Measurements from ENCODE around the gene AAMDC.

DNA sequence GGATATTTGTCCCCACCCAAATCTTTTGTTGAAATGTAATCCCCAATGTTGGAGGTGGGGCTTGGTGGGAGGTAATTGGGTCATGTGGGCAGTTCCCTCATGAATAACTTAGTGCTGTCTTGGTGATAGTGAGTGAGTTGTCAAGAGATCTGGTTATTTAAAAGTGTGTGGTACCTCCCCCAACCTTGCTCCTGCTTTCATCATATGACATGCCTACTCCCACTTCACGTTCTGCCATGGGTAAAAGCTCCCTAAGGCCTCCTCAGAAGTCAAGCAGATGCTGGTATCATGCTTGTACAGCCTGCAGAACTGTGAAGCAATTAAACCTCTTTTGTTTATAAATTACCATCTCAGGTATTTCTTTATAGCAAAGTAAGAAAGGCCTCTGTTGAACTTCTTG is 30.6 kb downstream of the AAMDC start:
- TF ChIP-seq, protein P1, sequence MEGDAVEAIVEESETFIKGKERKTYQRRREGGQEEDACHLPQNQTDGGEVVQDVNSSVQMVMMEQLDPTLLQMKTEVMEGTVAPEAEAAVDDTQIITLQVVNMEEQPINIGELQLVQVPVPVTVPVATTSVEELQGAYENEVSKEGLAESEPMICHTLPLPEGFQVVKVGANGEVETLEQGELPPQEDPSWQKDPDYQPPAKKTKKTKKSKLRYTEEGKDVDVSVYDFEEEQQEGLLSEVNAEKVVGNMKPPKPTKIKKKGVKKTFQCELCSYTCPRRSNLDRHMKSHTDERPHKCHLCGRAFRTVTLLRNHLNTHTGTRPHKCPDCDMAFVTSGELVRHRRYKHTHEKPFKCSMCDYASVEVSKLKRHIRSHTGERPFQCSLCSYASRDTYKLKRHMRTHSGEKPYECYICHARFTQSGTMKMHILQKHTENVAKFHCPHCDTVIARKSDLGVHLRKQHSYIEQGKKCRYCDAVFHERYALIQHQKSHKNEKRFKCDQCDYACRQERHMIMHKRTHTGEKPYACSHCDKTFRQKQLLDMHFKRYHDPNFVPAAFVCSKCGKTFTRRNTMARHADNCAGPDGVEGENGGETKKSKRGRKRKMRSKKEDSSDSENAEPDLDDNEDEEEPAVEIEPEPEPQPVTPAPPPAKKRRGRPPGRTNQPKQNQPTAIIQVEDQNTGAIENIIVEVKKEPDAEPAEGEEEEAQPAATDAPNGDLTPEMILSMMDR (IDR thresholded peaks at IDR 0.05; ENCODE audit: poor library complexity, severe bottlenecking), result no peak
- no peak for TF ChIP-seq EP300 (conservative IDR thresholded peaks at IDR 0.05; ENCODE audit: poor library complexity, severe bottlenecking)
- no peak for TF ChIP-seq POLR2AphosphoS5 (IDR thresholded peaks at IDR 0.05)
- TF ChIP-seq, protein P2, sequence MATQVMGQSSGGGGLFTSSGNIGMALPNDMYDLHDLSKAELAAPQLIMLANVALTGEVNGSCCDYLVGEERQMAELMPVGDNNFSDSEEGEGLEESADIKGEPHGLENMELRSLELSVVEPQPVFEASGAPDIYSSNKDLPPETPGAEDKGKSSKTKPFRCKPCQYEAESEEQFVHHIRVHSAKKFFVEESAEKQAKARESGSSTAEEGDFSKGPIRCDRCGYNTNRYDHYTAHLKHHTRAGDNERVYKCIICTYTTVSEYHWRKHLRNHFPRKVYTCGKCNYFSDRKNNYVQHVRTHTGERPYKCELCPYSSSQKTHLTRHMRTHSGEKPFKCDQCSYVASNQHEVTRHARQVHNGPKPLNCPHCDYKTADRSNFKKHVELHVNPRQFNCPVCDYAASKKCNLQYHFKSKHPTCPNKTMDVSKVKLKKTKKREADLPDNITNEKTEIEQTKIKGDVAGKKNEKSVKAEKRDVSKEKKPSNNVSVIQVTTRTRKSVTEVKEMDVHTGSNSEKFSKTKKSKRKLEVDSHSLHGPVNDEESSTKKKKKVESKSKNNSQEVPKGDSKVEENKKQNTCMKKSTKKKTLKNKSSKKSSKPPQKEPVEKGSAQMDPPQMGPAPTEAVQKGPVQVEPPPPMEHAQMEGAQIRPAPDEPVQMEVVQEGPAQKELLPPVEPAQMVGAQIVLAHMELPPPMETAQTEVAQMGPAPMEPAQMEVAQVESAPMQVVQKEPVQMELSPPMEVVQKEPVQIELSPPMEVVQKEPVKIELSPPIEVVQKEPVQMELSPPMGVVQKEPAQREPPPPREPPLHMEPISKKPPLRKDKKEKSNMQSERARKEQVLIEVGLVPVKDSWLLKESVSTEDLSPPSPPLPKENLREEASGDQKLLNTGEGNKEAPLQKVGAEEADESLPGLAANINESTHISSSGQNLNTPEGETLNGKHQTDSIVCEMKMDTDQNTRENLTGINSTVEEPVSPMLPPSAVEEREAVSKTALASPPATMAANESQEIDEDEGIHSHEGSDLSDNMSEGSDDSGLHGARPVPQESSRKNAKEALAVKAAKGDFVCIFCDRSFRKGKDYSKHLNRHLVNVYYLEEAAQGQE (IDR thresholded peaks at IDR 0.05; ENCODE audit: borderline replicate concordance), result no peak
- TF ChIP-seq RAD21 (conservative IDR thresholded peaks at IDR 0.05), result no peak
- no peak for TF ChIP-seq EZH2 (IDR thresholded peaks at IDR 0.05; ENCODE audit: borderline replicate concordance, insufficient read depth, low read length, poor library complexity, severe bottlenecking)

All from neural cell (in vitro differentiated cells).